SK-N-SH (cell line): ENCODE measurements around the gene RAD23B. TPM values are rescaled to one million over a fixed set of nuclear protein-coding genes. Genes with fewer than 3 reads are reported as not detected.

Experiments used
- CTCF ChIA-PET: fragments of 300-600, 350-600 bp; formaldehyde crosslinking; extraction: SDS; loops from one replicate; lab custom pipeline; 2021; lab: Yijun Ruan, JAX
- POLR2A ChIA-PET: fragments of 350-600 bp; sonication (Branson Sonifier 250); formaldehyde crosslinking; extraction: SDS; loops from one replicate; lab custom pipeline; 2020; ENCODE audit warnings: antibody characterized with exemption, inconsistent platforms; lab: Yijun Ruan, JAX
- DNase-seq: peaks from one replicate; pipeline ENCODE4 v3.0.0; 2012
- H2AFZ ChIP-seq: fragments of 200-600 bp; sonication (generic); 2 replicates; pipeline ENCODE4 v1.8.1; 2016; ENCODE audit warnings: antibody characterized with exemption, mild to moderate bottlenecking, low read depth
- H3F3A ChIP-seq: fragments of 200-600 bp; sonication (generic); replicated peaks from 2 replicates; pipeline ENCODE3; 2016; ENCODE audit warnings: antibody characterized with exemption, mild to moderate bottlenecking; ENCODE audit not compliant: insufficient read depth
- H3K27ac ChIP-seq, 2 experiments: fragments of 200-500 bp in 1 of 2; fragments of 200-600 bp in 1 of 2; sonication (Bioruptor generic) in 1 of 2; sonication (generic), shearing (Covaris generic) in 1 of 2; 2 replicates each; pipeline versions ENCODE4 v1.5.1 to v1.6.1; 2014 to 2016; ENCODE audit warnings: low read depth in 2 of 2, inconsistent platforms in 1 of 2, low read length in 1 of 2, mild to moderate bottlenecking in 1 of 2, mixed read lengths in 1 of 2
- H3K27me3 ChIP-seq: fragments of 200-600 bp; sonication (generic), shearing (Covaris generic); 2 replicates; pipeline ENCODE4 v1.6.1; 2016; ENCODE audit warnings: mixed run types; ENCODE audit not compliant: insufficient read depth
- H3K36me3 ChIP-seq, 2 experiments: fragments of 200-500 bp in 1 of 2; fragments of 200-600 bp in 1 of 2; sonication (Bioruptor generic) in 1 of 2; sonication (generic) in 1 of 2; replicated peaks in 1 of 2; 2 replicates each; pipeline versions ENCODE3 to v1.5.1; 2014 to 2016; ENCODE audit warnings: low read length in 1 of 2, mild to moderate bottlenecking in 1 of 2; ENCODE audit not compliant: insufficient read depth in 2 of 2, control insufficient read depth in 1 of 2
- H3K4me1 ChIP-seq, 2 experiments: fragments of 200-500 bp in 1 of 2; fragments of 200-600 bp in 1 of 2; sonication (Bioruptor generic) in 1 of 2; sonication (generic), shearing (Covaris generic) in 1 of 2; 2 replicates each; pipeline versions ENCODE4 v1.5.1 to v1.6.1; 2014 to 2016; ENCODE audit warnings: low read depth in 1 of 2, low read length in 1 of 2, mixed run types in 1 of 2; ENCODE audit not compliant: insufficient read depth in 2 of 2, control insufficient read depth in 1 of 2
- H3K4me2 ChIP-seq: fragments of 200-600 bp; sonication (generic), shearing (Covaris generic); 2 replicates; pipeline ENCODE4 v1.6.1; 2017; ENCODE audit warnings: mixed run types
- H3K4me3 ChIP-seq, 2 experiments: fragments of 200-500 bp in 1 of 2; fragments of 200-600 bp in 1 of 2; sonication (Bioruptor generic) in 1 of 2; sonication (generic), shearing (Covaris generic) in 1 of 2; 2 replicates each; pipeline versions ENCODE4 v1.5.1 to v1.8.1; 2014 to 2016; ENCODE audit warnings: low read depth in 2 of 2, inconsistent platforms in 1 of 2, low read length in 1 of 2, mild to moderate bottlenecking in 1 of 2, mixed read lengths in 1 of 2, moderate library complexity in 1 of 2
- H3K79me2 ChIP-seq: fragments of 200-600 bp; sonication (generic); 2 replicates; pipeline ENCODE4 v1.8.1; 2017; ENCODE audit warnings: mild to moderate bottlenecking; ENCODE audit not compliant: insufficient read depth
- H3K9ac ChIP-seq: fragments of 200-600 bp; sonication (generic); 2 replicates; pipeline ENCODE4 v1.6.1; 2017; ENCODE audit warnings: mixed run types
- H3K9me2 ChIP-seq: fragments of 200-600 bp; sonication (generic); 2 replicates; pipeline ENCODE4 v1.6.1; 2017; ENCODE audit warnings: mixed run types
- H3K9me3 ChIP-seq: fragments of 200-600 bp; sonication (generic); 2 replicates; pipeline ENCODE4 v1.6.1; 2017; ENCODE audit warnings: mixed run types, mild to moderate bottlenecking, moderate library complexity
- H4K20me1 ChIP-seq: fragments of 200-600 bp; sonication (generic); 2 replicates; pipeline ENCODE4 v1.6.1; 2017; ENCODE audit warnings: mild to moderate bottlenecking, mixed run types; ENCODE audit not compliant: insufficient read depth
- FOSL2 ChIP-seq: IDR thresholded peaks from 2 replicates; pipeline ENCODE4 v1.4.0; 2012; ENCODE audit warnings: low read depth, mild to moderate bottlenecking, moderate library complexity, borderline replicate concordance
- MXI1 ChIP-seq: IDR thresholded peaks from 2 replicates; pipeline ENCODE4 v1.6.1; 2012; ENCODE audit warnings: mild to moderate bottlenecking, low read depth, low read length, improper control_type of control experiment
- PBX3 ChIP-seq: IDR thresholded peaks from 2 replicates; pipeline ENCODE4; 2012
- RAD21 ChIP-seq: IDR thresholded peaks from 2 replicates; pipeline ENCODE4 v1.6.1; 2012; ENCODE audit warnings: mild to moderate bottlenecking, low read length
- SIN3A ChIP-seq: IDR thresholded peaks from 2 replicates; pipeline ENCODE4 v1.6.1; 2012; ENCODE audit warnings: low read depth, mild to moderate bottlenecking, low read length, moderate library complexity, borderline replicate concordance
- TEAD4 ChIP-seq: IDR thresholded peaks from 2 replicates; pipeline ENCODE4 v1.4.0; 2012; ENCODE audit warnings: mild to moderate bottlenecking, borderline replicate concordance; ENCODE audit not compliant: insufficient read depth
- WGBS: methylation state at CpG from one replicate; pipeline ENCODE4 v1.1.6; 2017; ENCODE audit warnings: low lambda C conversion rate; 5-methylcytosine and 5-hydroxymethylcytosine counted together
- polyA plus RNA-seq, 3 experiments: library from polyadenylated mRNA; depleted of rRNA; stranded (reverse); fragments of >200 nt; gene quantifications; 2 replicates each; pipeline ENCODE4 v1.2.3, GENCODE V29; 2012
- TF ChIP-seq, protein P1 (sequence below): IDR thresholded peaks from 2 replicates; pipeline ENCODE4 v1.6.1; 2012; ENCODE audit warnings: mild to moderate bottlenecking, low read depth, low read length, moderate library complexity
- TF ChIP-seq, protein P2 (sequence below): IDR thresholded peaks from 2 replicates; pipeline ENCODE4 v1.4.0; 2012; ENCODE audit warnings: low read depth, borderline replicate concordance
- TF ChIP-seq, protein P3 (sequence below): fragments of 150-350 bp; IDR thresholded peaks from 2 replicates; pipeline ENCODE4 v1.6.1; 2016; ENCODE audit warnings: mild to moderate bottlenecking, low read depth, low read length
- TF ChIP-seq, protein P4 (sequence below): IDR thresholded peaks from 2 replicates; pipeline ENCODE4 v1.4.0; 2012; ENCODE audit warnings: low read depth

Gene RAD23B
- polyA plus RNA-seq, 1 of the 3 experiments (the other 2 are of a cell fraction) = 62.9 TPM

DNA sequence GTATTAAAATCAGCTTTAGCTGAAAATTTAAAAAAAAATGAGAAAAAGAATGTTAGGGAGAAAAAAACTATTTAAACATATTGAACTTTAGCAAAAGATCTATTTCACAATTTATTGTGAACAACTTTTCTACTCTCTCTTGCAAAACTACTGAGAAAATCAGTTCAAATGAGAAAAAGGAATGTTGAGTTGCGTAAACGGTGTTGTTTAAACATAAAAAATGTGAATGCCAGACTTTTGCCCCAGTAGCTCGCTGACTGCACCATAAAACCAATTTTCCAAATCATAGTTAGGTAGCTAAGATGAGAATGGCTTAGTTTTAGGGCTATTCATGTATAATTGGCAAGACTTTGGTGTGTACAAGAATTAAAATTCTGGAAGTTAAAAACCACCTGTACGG lies 13.4 kb upstream of the RAD23B start:
- H4K20me1 ChIP-seq = no peaks in the 10 kb centered on the region
- no peak overlapping the region for H3K4me3 ChIP-seq
- CTCF ChIA-PET = no interaction called here
- no peaks in the 10 kb centered on the region for H3K36me3 ChIP-seq
- 0 out of 2 replicates have a peak, but pooled peaks cover 4% of the 10 kb centered on the region for H3K9me3 ChIP-seq
- no peak for TF ChIP-seq RAD21
- TF ChIP-seq PBX3 = no peak
- TF ChIP-seq, protein P1, sequence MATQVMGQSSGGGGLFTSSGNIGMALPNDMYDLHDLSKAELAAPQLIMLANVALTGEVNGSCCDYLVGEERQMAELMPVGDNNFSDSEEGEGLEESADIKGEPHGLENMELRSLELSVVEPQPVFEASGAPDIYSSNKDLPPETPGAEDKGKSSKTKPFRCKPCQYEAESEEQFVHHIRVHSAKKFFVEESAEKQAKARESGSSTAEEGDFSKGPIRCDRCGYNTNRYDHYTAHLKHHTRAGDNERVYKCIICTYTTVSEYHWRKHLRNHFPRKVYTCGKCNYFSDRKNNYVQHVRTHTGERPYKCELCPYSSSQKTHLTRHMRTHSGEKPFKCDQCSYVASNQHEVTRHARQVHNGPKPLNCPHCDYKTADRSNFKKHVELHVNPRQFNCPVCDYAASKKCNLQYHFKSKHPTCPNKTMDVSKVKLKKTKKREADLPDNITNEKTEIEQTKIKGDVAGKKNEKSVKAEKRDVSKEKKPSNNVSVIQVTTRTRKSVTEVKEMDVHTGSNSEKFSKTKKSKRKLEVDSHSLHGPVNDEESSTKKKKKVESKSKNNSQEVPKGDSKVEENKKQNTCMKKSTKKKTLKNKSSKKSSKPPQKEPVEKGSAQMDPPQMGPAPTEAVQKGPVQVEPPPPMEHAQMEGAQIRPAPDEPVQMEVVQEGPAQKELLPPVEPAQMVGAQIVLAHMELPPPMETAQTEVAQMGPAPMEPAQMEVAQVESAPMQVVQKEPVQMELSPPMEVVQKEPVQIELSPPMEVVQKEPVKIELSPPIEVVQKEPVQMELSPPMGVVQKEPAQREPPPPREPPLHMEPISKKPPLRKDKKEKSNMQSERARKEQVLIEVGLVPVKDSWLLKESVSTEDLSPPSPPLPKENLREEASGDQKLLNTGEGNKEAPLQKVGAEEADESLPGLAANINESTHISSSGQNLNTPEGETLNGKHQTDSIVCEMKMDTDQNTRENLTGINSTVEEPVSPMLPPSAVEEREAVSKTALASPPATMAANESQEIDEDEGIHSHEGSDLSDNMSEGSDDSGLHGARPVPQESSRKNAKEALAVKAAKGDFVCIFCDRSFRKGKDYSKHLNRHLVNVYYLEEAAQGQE = no peak
- TF ChIP-seq SIN3A = no peak
- TF ChIP-seq, protein P2, sequence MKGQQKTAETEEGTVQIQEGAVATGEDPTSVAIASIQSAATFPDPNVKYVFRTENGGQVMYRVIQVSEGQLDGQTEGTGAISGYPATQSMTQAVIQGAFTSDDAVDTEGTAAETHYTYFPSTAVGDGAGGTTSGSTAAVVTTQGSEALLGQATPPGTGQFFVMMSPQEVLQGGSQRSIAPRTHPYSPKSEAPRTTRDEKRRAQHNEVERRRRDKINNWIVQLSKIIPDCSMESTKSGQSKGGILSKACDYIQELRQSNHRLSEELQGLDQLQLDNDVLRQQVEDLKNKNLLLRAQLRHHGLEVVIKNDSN = no peak
- H3K27me3 ChIP-seq = no peaks in the 10 kb centered on the region
- H3F3A ChIP-seq = peaks cover 7% of the 10 kb centered on the region
- no peaks in the 10 kb centered on the region for H3K79me2 ChIP-seq
- no peak overlapping the region for H3K4me2 ChIP-seq
- POLR2A ChIA-PET = no interaction called here
- H3K9me2 ChIP-seq = no peaks in the 10 kb centered on the region
- H2AFZ ChIP-seq = no peak overlapping the region
- H3K9ac ChIP-seq = no peak overlapping the region
- no peak overlapping the region for H3K27ac ChIP-seq
- no peak for DNase-seq
- 88% methylated on average over 4 of the region's 4 CpGs for WGBS
- H3K4me1 ChIP-seq = peaks cover 0 to 10% of the 10 kb centered on the region in 2 experiments; a peak in 1 of 4 replicates

DNA sequence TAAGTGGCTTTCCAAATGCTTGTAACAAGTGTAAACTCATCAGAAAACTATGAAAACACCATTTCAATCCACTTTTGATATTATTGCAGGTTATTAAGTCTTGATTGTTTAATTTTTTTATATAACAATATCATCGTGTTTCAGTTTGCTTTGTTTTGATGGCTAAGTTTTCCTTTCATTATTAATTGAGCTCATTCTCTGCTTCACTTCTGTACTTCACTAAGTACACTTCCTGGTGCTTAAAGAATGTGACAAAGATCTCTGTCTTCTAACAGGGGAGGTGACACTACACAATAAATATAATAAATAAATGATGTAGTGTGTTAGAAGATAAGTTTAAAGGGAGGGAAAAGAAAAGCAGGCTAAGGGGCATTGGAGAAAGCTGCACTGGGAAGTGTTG lies 13.0 kb upstream of the RAD23B start:
- Histone ChIP-seq H2AFZ (no peak overlapping the region), H3K9me2 (no peaks in the 10 kb centered on the region), H3K36me3 (no peaks in the 10 kb centered on the region), H3K9ac (no peak overlapping the region), H3K27me3 (no peaks in the 10 kb centered on the region), H3K4me1 (peaks cover 0 to 10% of the 10 kb centered on the region in 2 experiments; a peak in 1 of 4 replicates), H3K27ac (no peak overlapping the region), H3F3A (peaks cover 8% of the 10 kb centered on the region), H3K4me2 (no peak overlapping the region), H3K9me3 (0 out of 2 replicates have a peak, but pooled peaks cover 2% of the 10 kb centered on the region), H4K20me1 (no peaks in the 10 kb centered on the region), H3K4me3 (no peak overlapping the region), H3K79me2 (no peaks in the 10 kb centered on the region)
- TF ChIP-seq TEAD4 (no peak), PBX3 (no peak), SIN3A (no peak), FOSL2 (no peak), MXI1 (no peak), RAD21 (no peak)
- TF ChIP-seq, protein P3, sequence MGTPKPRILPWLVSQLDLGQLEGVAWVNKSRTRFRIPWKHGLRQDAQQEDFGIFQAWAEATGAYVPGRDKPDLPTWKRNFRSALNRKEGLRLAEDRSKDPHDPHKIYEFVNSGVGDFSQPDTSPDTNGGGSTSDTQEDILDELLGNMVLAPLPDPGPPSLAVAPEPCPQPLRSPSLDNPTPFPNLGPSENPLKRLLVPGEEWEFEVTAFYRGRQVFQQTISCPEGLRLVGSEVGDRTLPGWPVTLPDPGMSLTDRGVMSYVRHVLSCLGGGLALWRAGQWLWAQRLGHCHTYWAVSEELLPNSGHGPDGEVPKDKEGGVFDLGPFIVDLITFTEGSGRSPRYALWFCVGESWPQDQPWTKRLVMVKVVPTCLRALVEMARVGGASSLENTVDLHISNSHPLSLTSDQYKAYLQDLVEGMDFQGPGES = no peak
- TF ChIP-seq, protein P1 = no peak
- TF ChIP-seq, protein P2 = no peak
- TF ChIP-seq, protein P4, sequence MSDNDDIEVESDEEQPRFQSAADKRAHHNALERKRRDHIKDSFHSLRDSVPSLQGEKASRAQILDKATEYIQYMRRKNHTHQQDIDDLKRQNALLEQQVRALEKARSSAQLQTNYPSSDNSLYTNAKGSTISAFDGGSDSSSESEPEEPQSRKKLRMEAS = no peak
- ChIA-PET POLR2A (no interaction called here), CTCF (no interaction called here)
- DNase-seq = no peak
- 58% methylated on average over 1 of the region's 1 CpG for WGBS
